ENCODE results near the gene RPL14. TPM values are rescaled to one million over a fixed set of nuclear protein-coding genes. Genes with fewer than 3 reads are reported as not detected.
A peak's percentile ranks its signal among the peaks of the same experiment; 100 is the strongest.

The RPL14 gene
- total and polyA plus RNA-seq, 2 donors (not counting 3 experiments of a cell fraction or from before 2014, with no cell fraction given): 961 to 1,947 TPM

- ChIA-PET POLR2A (interaction anchor here (1.0 to 1.5 kb wide), 2 partner anchors 25 to 747 kb away, joined by 3 read pairs; partner anchors contain the start of genes CTNNB1 and ZNF619), CTCF (interaction anchor here (1.1 to 1.5 kb wide), 2 partner anchors 124 to 128 kb away, joined by 3 to 4 read pairs; no protein-coding TSS in a partner anchor)
- Histone ChIP-seq H3K27ac (ENCODE audit: insufficient read depth, low read depth, low read length) (no peak overlapping the region), H2AFZ (ENCODE audit: low read depth, low read length) (no peak overlapping the region), H3K36me3 (ENCODE audit: control insufficient read depth in 2 of 2, extremely low read depth in 1 of 2, insufficient read depth in 2 of 2, low read length in 2 of 2) (no peaks in the 10 kb centered on the region), H3K4me2 (ENCODE audit: insufficient read depth, low read length) (peak overlapping the region; percentile 54), H3K27me3 (ENCODE audit: control insufficient read depth in 2 of 2, insufficient read depth in 2 of 2, low read length in 2 of 2) (no peaks in the 10 kb centered on the region), H3K9ac (replicated peaks; ENCODE audit: extremely low read depth, insufficient read depth, low read length) (no peak overlapping the region), H3K4me3 (replicated peaks in 1 of 3; ENCODE audit: insufficient read depth in 1 of 3, low read depth in 1 of 3, low read length in 3 of 3) (no peak overlapping the region), H3K9me3 (replicated peaks; ENCODE audit: control insufficient read depth, insufficient read depth, low read length) (no peaks in the 10 kb centered on the region), H3K4me1 (ENCODE audit: control insufficient read depth, extremely low read depth, insufficient read depth, low read length) (peaks cover 5% of the 10 kb centered on the region), H4K20me1 (replicated peaks; ENCODE audit: control insufficient read depth, extremely low read depth, insufficient read depth, low read length) (no peaks in the 10 kb centered on the region), H3K9me1 (replicated peaks; ENCODE audit: control insufficient read depth, extremely low read depth, insufficient read depth, low read length) (no peaks in the 10 kb centered on the region), H3K79me2 (ENCODE audit: control insufficient read depth, insufficient read depth, low read length) (no peaks in the 10 kb centered on the region)
- DNase-seq (ENCODE audit: low read depth, low spot score) (no peak), FAIRE-seq (no peak)
- dilution Hi-C loops (cut with MboI; ENCODE audit: extremely low pct_ligation_motif_present, low sequenced_read_pairs) (no loop called here), intact Hi-C loops (cut with micrococcal nuclease) (loop anchor here (2.0 to 10.0 kb wide), 2 partner anchors 125 to 1067 kb away; partner anchors contain the start of gene SLC25A38)
- BruUV-seq (replicated peaks): no TSS peak
- TF ChIP-seq CTCF (IDR thresholded peaks at IDR 0.05; ENCODE audit: extremely low read depth in 1 of 2, insufficient read depth in 1 of 2, low read depth in 1 of 2, low read length in 2 of 2) (no peak), FOS (IDR thresholded peaks at IDR 0.05; ENCODE audit: borderline replicate concordance, insufficient read depth, low read length) (no peak), GATA2 (IDR thresholded peaks at IDR 0.05; ENCODE audit: insufficient read depth, insufficient read length, low read depth, low read length) (no peak), POLR2A (IDR thresholded peaks at IDR 0.05; ENCODE audit: low read depth, low read length) (no peak), MAX (IDR thresholded peaks at IDR 0.05; ENCODE audit: insufficient read depth, insufficient read length) (no peak), MYC (IDR thresholded peaks at IDR 0.05; ENCODE audit: low read depth, low read length) (no peak), JUN (IDR thresholded peaks at IDR 0.05; ENCODE audit: borderline replicate concordance, insufficient read depth, insufficient read length, low read depth) (no peak), POLR2AphosphoS5 (IDR thresholded peaks at IDR 0.05; ENCODE audit: insufficient read depth, low read depth, low read length) (no peak), EZH2 (IDR thresholded peaks at IDR 0.05; ENCODE audit: borderline replicate concordance, low read depth, low read length, severe bottlenecking) (no peak)
Measured at GRCh38 chr3:40452057-40452456, 5.1 kb upstream of the RPL14 start.
